HepG2 (cell line): Measurements from ENCODE around the gene ZDHHC16. TPM values are rescaled to one million over a fixed set of nuclear protein-coding genes. Genes with fewer than 3 reads are reported as not detected.

ENCODE experiments used
- ARNT2 ChIP-seq: sonication (generic); formaldehyde crosslinking; IDR thresholded peaks from 2 replicates; pipeline ENCODE4 v1.8.0; 2022; ENCODE audit warnings: mild to moderate bottlenecking, low read depth, missing genetic modification reagents, moderate library complexity
- CCDC6 ChIP-seq: sonication (generic); formaldehyde crosslinking; IDR thresholded peaks from 2 replicates; pipeline ENCODE4 v1.8.1; 2022; ENCODE audit warnings: mild to moderate bottlenecking, missing genetic modification reagents, moderate library complexity
- ELF4 ChIP-seq: sonication (generic); formaldehyde crosslinking; IDR thresholded peaks from 2 replicates; pipeline ENCODE4 v1.5.0; 2020; ENCODE audit warnings: missing genetic modification reagents, mild to moderate bottlenecking, moderate library complexity, borderline replicate concordance
- MBNL3 ChIP-seq: fragments of 250-450 bp; sonication (Bioruptor Pico); conservative IDR thresholded peaks from 2 replicates; pipeline ENCODE4 v1.8.0; 2022; ENCODE audit warnings: mild to moderate bottlenecking, inconsistent platforms
- MIER2 ChIP-seq: IDR thresholded peaks from 2 replicates; pipeline ENCODE4 v1.6.1; 2016; ENCODE audit warnings: missing biosample characterization, missing genetic modification reagents
- MXD3 ChIP-seq: IDR thresholded peaks from 2 replicates; pipeline ENCODE4 v1.6.1; 2016; ENCODE audit warnings: mild to moderate bottlenecking, missing biosample characterization, missing genetic modification reagents
- NFATC3 ChIP-seq: sonication (generic); formaldehyde crosslinking; IDR thresholded peaks from 2 replicates; pipeline ENCODE4 v1.5.1; 2020; ENCODE audit warnings: mild to moderate bottlenecking, missing genetic modification reagents
- SALL1 ChIP-seq: sonication (generic); formaldehyde crosslinking; IDR thresholded peaks from 2 replicates; pipeline ENCODE4 v1.8.0; 2022; ENCODE audit warnings: mild to moderate bottlenecking, missing genetic modification reagents
- ZBTB7A ChIP-seq: sonication (generic); formaldehyde crosslinking; IDR thresholded peaks from 2 replicates; pipeline ENCODE4 v1.8.0; 2022; ENCODE audit warnings: mild to moderate bottlenecking, missing genetic modification reagents
- ZFYVE20 ChIP-seq: sonication (generic); formaldehyde crosslinking; IDR thresholded peaks from 2 replicates; pipeline ENCODE4 v1.8.0; 2023; ENCODE audit warnings: low read depth, mild to moderate bottlenecking, moderate library complexity, missing genetic modification reagents, borderline replicate concordance
- ZNF235 ChIP-seq: sonication (generic); formaldehyde crosslinking; IDR thresholded peaks from 2 replicates; pipeline ENCODE4 v1.8.1; 2023; ENCODE audit warnings: mild to moderate bottlenecking, missing genetic modification reagents, borderline replicate concordance
- ZNF253 ChIP-seq: sonication (generic); formaldehyde crosslinking; IDR thresholded peaks from 2 replicates; pipeline ENCODE4 v1.8.0; 2022; ENCODE audit warnings: mild to moderate bottlenecking, missing genetic modification reagents, borderline replicate concordance
- ZNF34 ChIP-seq: sonication (generic); formaldehyde crosslinking; IDR thresholded peaks from 2 replicates; pipeline ENCODE4 v1.4.0; 2020; ENCODE audit warnings: mild to moderate bottlenecking, missing genetic modification reagents, borderline replicate concordance
- ZNF589 ChIP-seq: sonication (generic); formaldehyde crosslinking; conservative IDR thresholded peaks from 2 replicates; pipeline ENCODE4 v1.8.0; 2022; ENCODE audit warnings: mild to moderate bottlenecking, moderate library complexity, missing genetic modification reagents
- ZNF704 ChIP-seq: sonication (generic); formaldehyde crosslinking; IDR thresholded peaks from 2 replicates; pipeline ENCODE4 v1.8.1; 2023; ENCODE audit warnings: mild to moderate bottlenecking, inconsistent platforms, moderate library complexity, missing genetic modification reagents, borderline replicate concordance
- ZNF710 ChIP-seq: sonication (generic); formaldehyde crosslinking; IDR thresholded peaks from 2 replicates; pipeline ENCODE4 v1.5.0; 2020; ENCODE audit warnings: mild to moderate bottlenecking, missing genetic modification reagents, borderline replicate concordance
- ZNF782 ChIP-seq: sonication (generic); formaldehyde crosslinking; IDR thresholded peaks from 2 replicates; pipeline ENCODE4 v1.4.0; 2020; ENCODE audit warnings: missing genetic modification reagents, mild to moderate bottlenecking, borderline replicate concordance
- polyA plus RNA-seq, 8 experiments: library from polyadenylated mRNA; depleted of rRNA in 3 of 8; stranded (reverse) in 7 of 8; unstranded in 1 of 8; fragments of >200 nt; fragmentation: Illumina TruSeq in 4 of 8; extraction: Trizol in 4 of 8; gene quantifications; 2 replicates each; pipeline versions ENCODE4 v1.2.1 to v1.2.3, GENCODE V29; 2011 to 2016; ENCODE audit warnings: low read depth in 4 of 8, missing spikeins in 1 of 8, mixed read lengths in 1 of 8; ENCODE audit not compliant: insufficient read depth in 1 of 8
- total RNA-seq, 5 experiments: library from RNA; depleted of rRNA; stranded (reverse); fragments of >200 nt; fragmentation: Illumina TruSeq; extraction: Trizol; gene quantifications; 2 replicates each; pipeline ENCODE4 v1.2.3, GENCODE V29; 2016; ENCODE audit warnings: low read depth in 1 of 5
- TF ChIP-seq, protein P1 (sequence below): sonication (generic); formaldehyde crosslinking; conservative IDR thresholded peaks from 2 replicates; pipeline ENCODE4 v1.4.0; 2020; ENCODE audit warnings: missing genetic modification reagents

ZDHHC16 gene
- total and polyA plus RNA-seq, 2 of the 13 experiments (the other 11 are each of a cell fraction or from before 2014, with no cell fraction given), result 40.8 to 41.8 TPM

- TF ChIP-seq ZNF253 (CRISPR knock-in tag) (no peak), ZNF710 (CRISPR knock-in tag) (no peak), SALL1 (CRISPR knock-in tag) (no peak), ZNF589 (no peak), ZNF34 (no peak), MIER2 (CRISPR knock-in tag) (no peak), ARNT2 (CRISPR knock-in tag) (peak; percentile 59), NFATC3 (CRISPR knock-in tag) (no peak), ZNF704 (no peak), MBNL3 (CRISPR knock-in tag) (no peak), ELF4 (no peak), ZBTB7A (no peak), ZNF235 (0 out of 2 replicates have a peak, but pooled peaks have one; percentile 27), ZFYVE20 (CRISPR knock-in tag) (no peak), MXD3 (CRISPR knock-in tag) (no peak), ZNF782 (0 out of 2 replicates have a peak, but pooled peaks have one; percentile 29), CCDC6 (CRISPR knock-in tag) (0 out of 2 replicates have a peak, but pooled peaks have one; percentile 36)
- TF ChIP-seq, protein P1, sequence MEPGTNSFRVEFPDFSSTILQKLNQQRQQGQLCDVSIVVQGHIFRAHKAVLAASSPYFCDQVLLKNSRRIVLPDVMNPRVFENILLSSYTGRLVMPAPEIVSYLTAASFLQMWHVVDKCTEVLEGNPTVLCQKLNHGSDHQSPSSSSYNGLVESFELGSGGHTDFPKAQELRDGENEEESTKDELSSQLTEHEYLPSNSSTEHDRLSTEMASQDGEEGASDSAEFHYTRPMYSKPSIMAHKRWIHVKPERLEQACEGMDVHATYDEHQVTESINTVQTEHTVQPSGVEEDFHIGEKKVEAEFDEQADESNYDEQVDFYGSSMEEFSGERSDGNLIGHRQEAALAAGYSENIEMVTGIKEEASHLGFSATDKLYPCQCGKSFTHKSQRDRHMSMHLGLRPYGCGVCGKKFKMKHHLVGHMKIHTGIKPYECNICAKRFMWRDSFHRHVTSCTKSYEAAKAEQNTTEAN, result 0 out of 2 replicates have a peak, but pooled peaks have one; percentile 43
Measured at GRCh38 chr10:97498841-97499560, 53.0 kb downstream of the ZDHHC16 start, which contains the start of gene UBTD1 (continued).
